H4 (cell line): ENCODE results near the gene RPF1. TPM values are rescaled to one million over a fixed set of nuclear protein-coding genes. Genes with fewer than 3 reads are reported as not detected.

Experiments
- total RNA-seq: library from RNA; depleted of rRNA; stranded (reverse); fragments of >200 nt; shearing (Covaris generic); gene quantifications from 2 replicates; pipeline ENCODE4 v1.2.3, GENCODE V29; 2014; rRNA removed

RPF1 gene
- total RNA-seq, 1 experiment from 2014 or later, result 48.1 TPM

Other genes with a start within 250 kb of the RPF1 start
- gene SAMD13, start 177.6 kb upstream of the RPF1 start, total RNA-seq, result 0.29 and 2.3 TPM in 2 replicates
- gene DNASE2B, start 80.8 kb upstream of the RPF1 start, total RNA-seq, result not detected in 2 replicates
- gene SPATA1, start 27.1 kb downstream of the RPF1 start, total RNA-seq, result 0.17 TPM in 1 of 2 replicates, not detected in the other
- 52.2 and 57.3 TPM in 2 replicates for gene GNG5, start 27.3 kb downstream of the RPF1 start, total RNA-seq
- 11.3 and 15.2 TPM in 2 replicates for gene CTBS, start 95.2 kb downstream of the RPF1 start, total RNA-seq
- gene SSX2IP, start 211.2 kb downstream of the RPF1 start, total RNA-seq, result 7.1 and 8.8 TPM in 2 replicates